ENCODE data around the gene MS4A3.
"Not testable (repeated sequence)": the region's sequence is repeated elsewhere in the genome, so short reads cannot be mapped to it uniquely, and the experiment has no call there.

The MS4A3 gene

GRCh38 chr11:60069450-60069849 lies 13.0 kb downstream of the MS4A3 start:
- H3K27me3 ChIP-seq (ENCODE audit: insufficient read depth, poor library complexity, severe bottlenecking): no peaks in the 10 kb centered on the region
- DNase-seq (ENCODE audit: low read depth in 1 of 2, low spot score in 1 of 2): no peak
- H3K4me3 ChIP-seq (replicated peaks; ENCODE audit: insufficient read depth, low read length): no peak overlapping the region
- TF ChIP-seq POLR2AphosphoS5 (IDR thresholded peaks at IDR 0.05; ENCODE audit: low read depth) (no peak), CTCF (IDR thresholded peaks at IDR 0.05; ENCODE audit: insufficient read depth, low read length) (no peak), REST (IDR thresholded peaks at IDR 0.05; ENCODE audit: insufficient replicate concordance, low read depth) (no peak), SPI1 (IDR thresholded peaks at IDR 0.05; ENCODE audit: borderline replicate concordance, low read depth) (no peak), GABPA (IDR thresholded peaks at IDR 0.05; ENCODE audit: low read depth) (no peak)
- H3K27ac ChIP-seq (replicated peaks): no peak overlapping the region

GRCh38 chr11:60071644-60072043 lies 15.2 kb downstream of the MS4A3 start:
- not testable (repeated sequence) for DNase-seq (ENCODE audit: low read depth in 1 of 2, low spot score in 1 of 2); H3K27me3 ChIP-seq (ENCODE audit: insufficient read depth, poor library complexity, severe bottlenecking); H3K27ac ChIP-seq (replicated peaks); H3K4me3 ChIP-seq (replicated peaks; ENCODE audit: insufficient read depth, low read length)

- H3K4me3 ChIP-seq (replicated peaks; ENCODE audit: insufficient read depth, low read length): no peak overlapping the region
- TF ChIP-seq SPI1 (IDR thresholded peaks at IDR 0.05; ENCODE audit: borderline replicate concordance, low read depth) (no peak), REST (IDR thresholded peaks at IDR 0.05; ENCODE audit: insufficient replicate concordance, low read depth) (no peak), GABPA (IDR thresholded peaks at IDR 0.05; ENCODE audit: low read depth) (no peak), CTCF (IDR thresholded peaks at IDR 0.05; ENCODE audit: insufficient read depth, low read length) (no peak), POLR2AphosphoS5 (IDR thresholded peaks at IDR 0.05; ENCODE audit: low read depth) (no peak)
- H3K27ac ChIP-seq (replicated peaks): no peak overlapping the region
- no peak for DNase-seq (ENCODE audit: low read depth in 1 of 2, low spot score in 1 of 2)
- no peaks in the 10 kb centered on the region for H3K27me3 ChIP-seq (ENCODE audit: insufficient read depth, poor library complexity, severe bottlenecking)
Measured at GRCh38 chr11:60077216-60077817, 20.9 kb downstream of the MS4A3 start.

- TF ChIP-seq POLR2AphosphoS5 (IDR thresholded peaks at IDR 0.05; ENCODE audit: low read depth) (no peak), CTCF (IDR thresholded peaks at IDR 0.05; ENCODE audit: insufficient read depth, low read length) (no peak), GABPA (IDR thresholded peaks at IDR 0.05; ENCODE audit: low read depth) (no peak), REST (IDR thresholded peaks at IDR 0.05; ENCODE audit: insufficient replicate concordance, low read depth) (no peak), SPI1 (IDR thresholded peaks at IDR 0.05; ENCODE audit: borderline replicate concordance, low read depth) (no peak)
- Histone ChIP-seq H3K27ac (replicated peaks) (no peak overlapping the region), H3K4me3 (replicated peaks; ENCODE audit: insufficient read depth, low read length) (no peak overlapping the region), H3K27me3 (ENCODE audit: insufficient read depth, poor library complexity, severe bottlenecking) (no peaks in the 10 kb centered on the region)
- peak in 1 of 2 experiments; percentile 12 for DNase-seq (ENCODE audit: low read depth in 1 of 2, low spot score in 1 of 2)
Measured at GRCh38 chr11:60077981-60078380, 21.5 kb downstream of the MS4A3 start.
